ENCODE measurements around the gene TMEM117. TPM values are rescaled to one million over a fixed set of nuclear protein-coding genes. Genes with fewer than 3 reads are reported as not detected.

Gene TMEM117
- total RNA-seq, 1 donor from 2014 or later: 22.1 TPM

DNA sequence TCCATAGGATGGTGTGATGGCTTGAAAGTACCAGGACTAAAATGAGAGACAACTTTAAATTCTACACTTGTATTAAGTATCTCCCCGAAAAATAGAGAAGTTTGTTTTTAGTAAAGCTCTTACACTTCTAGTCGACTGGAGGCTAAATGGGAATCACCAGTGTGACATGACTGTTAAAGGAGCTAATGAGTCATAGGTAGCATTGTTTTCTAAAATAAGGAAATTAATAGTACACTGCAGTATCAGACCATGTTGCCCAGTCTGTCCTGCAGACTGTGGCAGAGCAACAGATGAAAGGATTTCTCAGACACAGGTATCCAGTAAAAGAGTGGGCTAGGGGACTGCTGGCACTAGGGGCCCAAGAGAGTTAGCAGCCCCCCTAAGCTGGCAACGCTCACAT lies 140.1 kb downstream of the TMEM117 start:
- no peak for TF ChIP-seq POLR2AphosphoS5 (IDR thresholded peaks at IDR 0.05; ENCODE audit: insufficient read depth in 1 of 2, low read depth in 1 of 2)
- no peak for TF ChIP-seq CTCF (IDR thresholded peaks at IDR 0.05)
- TF ChIP-seq POLR2A (IDR thresholded peaks at IDR 0.05): no peak
- no peaks in the 10 kb centered on the region for H3K27me3 ChIP-seq
- intact Hi-C loops (cut with DNase I): no loop called here
- H3K27ac ChIP-seq: no peak overlapping the region
- no peak overlapping the region for H3K4me3 ChIP-seq
- no peak for DNase-seq (ENCODE audit: extremely low spot score in 2 of 2)
- no peaks in the 10 kb centered on the region for H3K9me3 ChIP-seq
- H3K4me1 ChIP-seq: no peaks in the 10 kb centered on the region
- H3K36me3 ChIP-seq: no peaks in the 10 kb centered on the region

DNA sequence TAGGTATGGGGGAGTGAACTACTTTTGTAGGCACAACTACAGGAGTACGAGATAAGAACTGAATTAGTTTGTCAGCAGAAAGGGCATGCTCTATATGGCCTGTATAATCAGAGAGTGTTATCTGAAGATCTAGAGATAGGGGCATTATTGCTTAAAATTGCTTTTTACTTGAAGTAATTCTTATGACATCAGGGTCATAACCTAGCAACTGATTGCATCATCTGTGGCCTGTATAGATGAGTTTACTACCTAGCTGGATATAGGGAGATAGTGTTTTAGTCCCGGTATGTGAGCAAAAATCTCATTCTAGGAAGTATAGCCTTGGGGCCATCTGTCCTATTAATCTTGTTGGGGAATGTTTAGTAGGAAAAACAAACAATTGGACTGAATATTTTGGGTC lies 142.7 kb downstream of the TMEM117 start:
- Histone ChIP-seq H3K27me3 (no peaks in the 10 kb centered on the region), H3K36me3 (no peaks in the 10 kb centered on the region), H3K9me3 (no peaks in the 10 kb centered on the region), H3K4me3 (no peak overlapping the region), H3K27ac (no peak overlapping the region), H3K4me1 (no peaks in the 10 kb centered on the region)
- no peak for DNase-seq (ENCODE audit: extremely low spot score in 2 of 2)
- TF ChIP-seq POLR2A (IDR thresholded peaks at IDR 0.05) (no peak), CTCF (IDR thresholded peaks at IDR 0.05) (no peak), POLR2AphosphoS5 (IDR thresholded peaks at IDR 0.05; ENCODE audit: insufficient read depth in 1 of 2, low read depth in 1 of 2) (no peak)
- intact Hi-C loops (cut with DNase I): no loop called here

- Histone ChIP-seq H3K4me1 (no peaks in the 10 kb centered on the region), H3K36me3 (no peaks in the 10 kb centered on the region), H3K4me3 (no peak overlapping the region), H3K9me3 (no peaks in the 10 kb centered on the region), H3K27ac (no peak overlapping the region), H3K27me3 (no peaks in the 10 kb centered on the region)
- DNase-seq (ENCODE audit: extremely low spot score in 2 of 2): no peak
- intact Hi-C loops (cut with DNase I): no loop called here
- TF ChIP-seq POLR2AphosphoS5 (IDR thresholded peaks at IDR 0.05; ENCODE audit: insufficient read depth in 1 of 2, low read depth in 1 of 2): no peak
- no peak for TF ChIP-seq CTCF (IDR thresholded peaks at IDR 0.05)
- TF ChIP-seq POLR2A (IDR thresholded peaks at IDR 0.05): no peak
Observed at GRCh38 chr12:43979450-43979849, 143.6 kb downstream of the TMEM117 start.

GRCh38 chr12:43980627-43981191 lies 144.8 kb downstream of the TMEM117 start:
- Histone ChIP-seq H3K36me3 (no peaks in the 10 kb centered on the region), H3K27ac (no peak overlapping the region), H3K9me3 (no peaks in the 10 kb centered on the region), H3K4me3 (no peak overlapping the region), H3K4me1 (no peaks in the 10 kb centered on the region), H3K27me3 (no peaks in the 10 kb centered on the region)
- no peak for DNase-seq (ENCODE audit: extremely low spot score in 2 of 2)
- no peak for TF ChIP-seq POLR2A (IDR thresholded peaks at IDR 0.05)
- TF ChIP-seq POLR2AphosphoS5 (IDR thresholded peaks at IDR 0.05; ENCODE audit: insufficient read depth in 1 of 2, low read depth in 1 of 2): no peak
- TF ChIP-seq CTCF (IDR thresholded peaks at IDR 0.05): no peak
- intact Hi-C loops (cut with DNase I): no loop called here

DNA sequence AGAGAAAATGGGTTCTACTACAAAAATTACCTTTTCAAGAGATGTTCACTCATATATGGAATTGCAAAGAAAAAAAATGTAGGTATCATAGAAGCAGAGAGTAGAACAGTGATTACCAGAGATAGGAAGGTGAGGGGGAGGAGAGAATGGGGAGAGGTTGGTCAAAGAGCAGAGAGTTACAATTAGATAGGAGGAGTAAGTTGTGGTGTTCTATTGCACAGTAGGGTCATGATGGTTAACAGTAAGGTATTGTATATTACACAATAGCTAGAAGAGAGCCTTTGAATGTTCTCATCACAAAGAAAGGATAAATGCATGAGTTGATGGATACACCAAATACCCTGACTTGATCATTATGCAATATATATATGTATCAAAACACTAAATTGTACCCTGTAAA lies 145.8 kb downstream of the TMEM117 start:
- no peak overlapping the region for H3K27ac ChIP-seq
- no peaks in the 10 kb centered on the region for H3K36me3 ChIP-seq
- H3K4me3 ChIP-seq: no peak overlapping the region
- TF ChIP-seq POLR2A (IDR thresholded peaks at IDR 0.05): no peak
- TF ChIP-seq POLR2AphosphoS5 (IDR thresholded peaks at IDR 0.05; ENCODE audit: insufficient read depth in 1 of 2, low read depth in 1 of 2): no peak
- no peak for TF ChIP-seq CTCF (IDR thresholded peaks at IDR 0.05)
- no peaks in the 10 kb centered on the region for H3K4me1 ChIP-seq
- intact Hi-C loops (cut with DNase I): no loop called here
- no peaks in the 10 kb centered on the region for H3K27me3 ChIP-seq
- DNase-seq (ENCODE audit: extremely low spot score in 2 of 2): no peak
- H3K9me3 ChIP-seq: no peaks in the 10 kb centered on the region
